GM21528 (cell line): ENCODE data around the gene MRPL37.

Experiments
- ATAC-seq: cut with Tn5 transposase; IDR thresholded peaks from one replicate; pipeline ENCODE4 v1.9.1; 2021; ENCODE audit warnings: mild to moderate bottlenecking, moderate library complexity; ENCODE audit not compliant: unreplicated experiment, low FRiP score

Gene MRPL37

GRCh38 chr1:54259546-54260140, 59.7 kb downstream of the MRPL37 start:
- no peak for ATAC-seq

GRCh38 chr1:54260810-54261209, 60.8 kb downstream of the MRPL37 start:
- ATAC-seq: no peak

- ATAC-seq: no peak
Observed at GRCh38 chr1:54262244-54262643, 62.3 kb downstream of the MRPL37 start.

GRCh38 chr1:54263601-54264226, 63.7 kb downstream of the MRPL37 start:
- ATAC-seq: no peak

GRCh38 chr1:54265126-54265525, 65.2 kb downstream of the MRPL37 start:
- no peak for ATAC-seq

GRCh38 chr1:54265659-54266058, 65.7 kb downstream of the MRPL37 start:
- ATAC-seq: no peak

- no peak for ATAC-seq
Observed at GRCh38 chr1:54266195-54266594, 66.2 kb downstream of the MRPL37 start.

GRCh38 chr1:54266908-54267307, 66.9 kb downstream of the MRPL37 start:
- no peak for ATAC-seq
